NCI-H748 (cell line): ENCODE data around the gene GALNT7.
A peak's percentile ranks its signal among the peaks of the same experiment; 100 is the strongest.

Experiments
- DNase-seq: peaks from one replicate; lab custom pipeline; 2025; ENCODE audit not compliant: unreplicated experiment; lab: John Stamatoyannopoulos, UW

GALNT7 gene

GRCh38 chr4:173288698-173289352, 120.2 kb downstream of the GALNT7 start:
- DNase-seq: no peak

- DNase-seq: peak; percentile 65
Measured at GRCh38 chr4:173289353-173289727, 120.7 kb downstream of the GALNT7 start.

GRCh38 chr4:173291899-173292298, 123.3 kb downstream of the GALNT7 start:
- no peak for DNase-seq

- DNase-seq: no peak
Measured at GRCh38 chr4:173293663-173294062, 125.1 kb downstream of the GALNT7 start.

- no peak for DNase-seq
Measured at GRCh38 chr4:173294444-173294843, 125.8 kb downstream of the GALNT7 start.

- peak; percentile 37 for DNase-seq
Measured at GRCh38 chr4:173301518-173302201, 133.0 kb downstream of the GALNT7 start.

- DNase-seq: no peak
Measured at GRCh38 chr4:173307778-173308177, 139.2 kb downstream of the GALNT7 start.

- no peak for DNase-seq
Measured at GRCh38 chr4:173311368-173311767, 142.8 kb downstream of the GALNT7 start.

GRCh38 chr4:173314715-173315114, 146.1 kb downstream of the GALNT7 start:
- no peak for DNase-seq

GRCh38 chr4:173316060-173316459, 147.4 kb downstream of the GALNT7 start:
- DNase-seq: no peak

GRCh38 chr4:173317004-173317403, 148.4 kb downstream of the GALNT7 start:
- peak; percentile 33 for DNase-seq

GRCh38 chr4:173318240-173318639, 149.6 kb downstream of the GALNT7 start:
- DNase-seq: peak; percentile 74

- peak; percentile 81 for DNase-seq
Measured at GRCh38 chr4:173318648-173319211, 150.1 kb downstream of the GALNT7 start.

GRCh38 chr4:173319696-173320095, 151.1 kb downstream of the GALNT7 start:
- no peak for DNase-seq

- peak; percentile 54 for DNase-seq
Measured at GRCh38 chr4:173325007-173325736, 156.6 kb downstream of the GALNT7 start.

GRCh38 chr4:173328236-173328901, 159.8 kb downstream of the GALNT7 start:
- no peak for DNase-seq

GRCh38 chr4:173330590-173330989, 162.0 kb downstream of the GALNT7 start:
- DNase-seq: no peak

GRCh38 chr4:173332021-173332487, 163.4 kb downstream of the GALNT7 start:
- DNase-seq: peak; percentile 7

- DNase-seq: no peak
Measured at GRCh38 chr4:173332963-173333657, 164.5 kb downstream of the GALNT7 start.

- DNase-seq: peak; percentile 64
Measured at GRCh38 chr4:173333658-173334084, 165.1 kb downstream of the GALNT7 start.
